Spleen (tissue), 3 donors: ENCODE measurements around the gene ITGB8.

Experiments
- POLR2A ChIP-seq, 3 donors: fragments of 450-650 bp; IDR thresholded peaks; one replicate each; pipeline ENCODE4 v1.5.1; 2017; ENCODE audit warnings: antibody characterized with exemption in 3 of 3, mild to moderate bottlenecking in 1 of 3
- POLR2AphosphoS5 ChIP-seq, 3 donors: sonication (generic); formaldehyde crosslinking; IDR thresholded peaks; one replicate each; pipeline ENCODE4 v1.5.1; 2017; ENCODE audit warnings: antibody characterized with exemption in 3 of 3

- no peak for TF ChIP-seq POLR2A (IDR thresholded peaks at IDR 0.05)
- TF ChIP-seq POLR2AphosphoS5 (IDR thresholded peaks at IDR 0.05) = no peak
These were observed 30.9 kb upstream of the ITGB8 start for GRCh38 chr7:20299647-20300312.
